GM21576 (cell line): ENCODE measurements around the gene AXIN2.
"Not testable (repeated sequence)": the region's sequence is repeated elsewhere in the genome, so short reads cannot be mapped to it uniquely, and the experiment has no call there.

Source experiments
- ATAC-seq: cut with Tn5 transposase; IDR thresholded peaks from one replicate; pipeline ENCODE4 v1.9.1; 2021; ENCODE audit warnings: mild to moderate bottlenecking, moderate library complexity; ENCODE audit not compliant: unreplicated experiment

The AXIN2 gene

GRCh38 chr17:65538675-65539529 lies 22.5 kb downstream of the AXIN2 start:
- ATAC-seq, result no peak

DNA sequence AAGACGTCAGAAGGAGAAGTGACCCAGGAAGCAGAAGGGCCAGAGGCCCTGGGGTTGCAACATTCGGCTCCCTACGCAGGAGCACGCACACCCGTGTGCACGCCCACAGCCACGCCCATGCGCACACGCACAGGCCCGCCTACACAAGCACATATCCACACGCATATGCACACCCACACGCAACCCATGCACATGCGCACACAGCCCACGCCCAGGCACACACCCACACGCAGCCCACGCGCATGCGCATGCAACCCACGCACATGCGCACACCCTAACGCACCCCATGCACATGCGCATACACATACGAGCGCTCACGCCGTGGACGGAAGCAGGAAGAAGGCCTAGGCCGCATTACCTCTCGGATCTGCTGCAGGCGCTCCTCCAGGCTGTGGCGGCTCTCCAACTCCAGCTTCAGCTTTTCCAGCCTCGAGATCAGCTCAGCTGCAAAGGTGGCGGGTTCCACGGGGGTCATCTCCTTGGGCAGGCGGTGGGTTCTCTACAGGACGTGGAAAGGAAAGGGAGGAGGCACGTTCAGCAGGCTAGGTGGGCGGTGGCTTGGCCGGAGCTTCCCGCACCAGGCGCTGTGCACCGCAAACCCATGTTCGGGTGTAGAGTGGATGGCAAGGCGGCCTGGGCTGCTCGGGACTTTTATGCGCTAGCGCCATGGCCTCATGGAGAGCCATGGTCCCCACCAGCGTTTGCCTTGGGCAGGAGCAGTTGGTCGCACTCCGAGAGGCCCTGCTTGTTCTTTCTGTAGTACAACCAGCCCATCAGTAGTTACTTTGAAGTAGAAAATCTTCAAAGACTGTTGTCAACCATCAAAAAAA lies 23.4 kb downstream of the AXIN2 start:
- no peak for ATAC-seq

- ATAC-seq, result no peak
These were observed 24.1 kb downstream of the AXIN2 start for GRCh38 chr17:65537343-65537844.

- no peak for ATAC-seq
These were observed 24.7 kb downstream of the AXIN2 start for GRCh38 chr17:65536573-65537342.

DNA sequence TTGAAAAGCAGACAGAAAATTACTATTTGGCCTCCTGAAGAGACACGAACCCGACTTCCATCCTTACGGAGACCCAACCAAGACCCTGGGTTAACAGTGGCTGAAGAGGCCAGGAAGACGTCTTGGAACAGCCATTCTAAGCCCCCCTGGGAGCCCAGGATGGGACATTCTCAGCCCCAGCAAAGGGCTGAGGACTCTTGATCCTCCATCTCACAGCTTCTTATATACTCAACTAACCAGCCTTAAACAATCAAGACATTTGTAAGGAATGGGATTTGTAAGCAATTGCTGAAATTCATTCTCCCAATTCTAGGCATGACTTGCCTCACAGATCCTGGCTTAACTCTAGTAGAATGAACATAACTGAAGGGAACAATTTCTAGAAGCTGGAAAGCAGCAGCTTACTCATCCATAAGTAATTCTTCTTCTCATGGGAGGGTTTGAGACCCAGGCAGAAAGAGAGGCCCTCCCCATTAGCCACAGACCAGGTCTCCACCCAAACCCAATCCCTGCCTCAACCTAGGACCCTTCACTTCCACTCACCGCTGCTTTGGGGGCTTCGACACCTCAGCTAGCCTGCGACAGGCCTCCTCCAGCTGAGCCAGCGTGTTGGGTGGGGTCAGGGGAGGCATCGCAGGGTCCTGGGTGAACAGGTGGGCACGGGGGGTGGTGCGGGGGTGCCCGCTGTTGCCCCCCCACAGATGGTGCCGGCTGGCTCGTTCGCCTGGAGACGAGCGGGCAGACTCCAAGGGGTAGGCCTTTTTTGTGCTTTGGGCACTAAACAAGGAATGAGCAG lies 25.5 kb downstream of the AXIN2 start:
- ATAC-seq, result no peak

- ATAC-seq, result no peak
These were observed 27.5 kb downstream of the AXIN2 start for GRCh38 chr17:65533852-65534457.

GRCh38 chr17:65533056-65533745 lies 28.2 kb downstream of the AXIN2 start:
- no peak for ATAC-seq

DNA sequence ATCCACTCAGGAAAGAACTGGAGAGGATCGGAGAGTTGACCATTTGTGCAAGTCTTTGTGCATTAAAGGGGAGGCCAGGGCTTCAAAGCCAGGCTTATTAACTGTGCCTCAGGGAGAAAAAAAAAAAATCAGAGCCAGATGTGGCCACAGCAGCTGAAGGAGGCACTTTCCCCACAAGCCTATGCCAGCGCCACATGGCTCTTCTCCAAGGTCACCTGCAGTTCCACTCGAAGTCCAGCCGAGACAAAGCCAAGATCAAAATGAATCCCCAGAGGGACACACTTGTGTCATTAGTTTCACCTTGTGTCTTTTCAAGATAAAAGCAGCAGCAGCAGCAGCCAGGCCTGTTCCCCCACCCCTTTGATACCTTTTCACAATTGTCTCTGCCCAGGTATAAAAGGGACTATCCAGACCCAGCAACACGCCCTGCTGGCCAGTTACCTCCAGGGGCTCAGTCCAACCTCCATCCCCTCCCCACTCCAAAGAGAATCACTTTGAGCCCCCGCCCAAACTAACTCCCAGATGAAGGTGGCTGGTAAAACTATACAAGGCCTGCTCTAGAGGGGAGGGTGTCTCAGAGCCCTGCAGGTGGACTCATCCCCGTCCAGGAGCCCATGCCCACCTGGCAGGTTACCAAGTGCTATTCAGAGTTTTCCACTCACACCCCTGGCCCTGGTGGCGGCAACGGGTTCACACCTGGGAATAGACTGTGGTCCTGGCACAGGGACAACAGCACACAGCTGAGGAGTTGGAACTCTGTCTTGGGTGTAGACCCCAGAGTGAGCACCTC lies 29.2 kb downstream of the AXIN2 start:
- ATAC-seq, result no peak

DNA sequence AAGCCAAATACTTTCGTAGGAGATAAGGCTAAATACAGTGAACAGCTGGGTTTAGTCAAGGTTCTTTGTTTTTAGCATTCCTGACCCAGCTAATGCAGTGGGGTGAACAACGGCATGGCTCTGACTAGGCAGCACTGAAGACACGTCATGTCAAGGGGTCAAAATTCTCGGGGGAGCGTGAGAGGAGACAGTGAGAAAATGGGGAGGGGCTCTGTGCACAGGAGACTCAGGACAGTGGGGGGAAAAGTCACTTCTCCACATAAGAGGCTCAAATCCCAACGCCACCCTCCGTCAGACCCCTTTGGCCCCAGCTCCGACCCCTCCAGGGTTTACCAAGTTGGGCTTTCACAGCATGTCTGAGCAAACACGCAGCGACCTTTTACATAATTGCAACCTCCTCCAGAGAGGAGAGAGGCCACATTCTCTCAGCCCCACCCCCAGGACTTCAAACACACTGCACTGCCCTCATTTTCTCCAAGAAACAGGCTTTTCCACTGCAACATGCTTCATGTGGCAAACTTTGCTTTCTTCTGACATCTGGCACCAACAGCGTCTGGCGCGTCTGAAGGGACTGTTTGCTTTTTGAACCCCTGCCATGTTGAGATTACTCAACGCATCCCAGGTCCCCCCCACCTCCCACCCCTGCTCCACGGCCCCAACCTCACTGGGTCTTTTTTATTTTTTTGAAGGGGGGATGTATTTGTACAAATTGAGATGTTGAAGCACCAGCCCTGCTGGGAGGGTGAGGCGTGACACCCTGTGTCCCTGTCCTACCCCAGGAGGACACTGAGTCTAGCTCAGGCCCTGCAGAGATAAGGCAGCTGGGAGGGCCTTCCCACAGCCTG lies 30.0 kb downstream of the AXIN2 start:
- no peak for ATAC-seq

DNA sequence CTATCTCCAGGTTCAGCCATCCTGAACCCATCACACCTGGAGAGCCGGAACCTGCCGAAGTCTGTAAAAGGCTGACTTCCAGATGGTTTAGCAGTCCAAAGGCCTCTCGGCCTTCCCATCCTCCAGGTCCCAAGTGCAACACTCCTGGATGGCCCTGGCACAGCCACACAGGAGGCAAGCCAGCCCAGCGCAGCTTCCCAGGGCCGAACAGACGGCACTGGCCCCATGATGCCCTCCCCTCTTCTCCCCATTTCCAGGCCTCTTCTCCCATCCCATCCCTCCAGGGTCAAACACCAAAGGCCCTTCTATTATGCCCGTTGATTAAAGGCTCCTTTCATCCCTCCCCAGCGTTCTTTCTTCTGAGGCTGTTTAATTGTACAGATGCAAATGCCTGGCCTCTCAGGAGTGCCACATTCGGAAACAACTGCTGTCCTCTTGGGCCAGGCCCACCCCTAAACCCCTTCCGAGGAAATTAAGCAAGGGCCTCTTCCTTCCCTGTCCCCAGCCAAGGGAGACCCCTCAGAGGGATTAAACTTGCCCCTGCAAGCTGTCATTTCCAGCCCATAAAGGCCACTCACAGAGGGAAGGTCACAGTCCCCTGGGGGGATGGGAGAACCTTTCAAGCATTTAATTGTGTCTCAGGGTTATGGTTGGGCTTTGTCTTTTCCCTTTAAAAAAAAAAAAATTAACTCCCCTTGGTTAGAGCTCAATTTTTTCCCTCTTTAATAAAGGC lies 30.8 kb downstream of the AXIN2 start:
- ATAC-seq, result no peak

DNA sequence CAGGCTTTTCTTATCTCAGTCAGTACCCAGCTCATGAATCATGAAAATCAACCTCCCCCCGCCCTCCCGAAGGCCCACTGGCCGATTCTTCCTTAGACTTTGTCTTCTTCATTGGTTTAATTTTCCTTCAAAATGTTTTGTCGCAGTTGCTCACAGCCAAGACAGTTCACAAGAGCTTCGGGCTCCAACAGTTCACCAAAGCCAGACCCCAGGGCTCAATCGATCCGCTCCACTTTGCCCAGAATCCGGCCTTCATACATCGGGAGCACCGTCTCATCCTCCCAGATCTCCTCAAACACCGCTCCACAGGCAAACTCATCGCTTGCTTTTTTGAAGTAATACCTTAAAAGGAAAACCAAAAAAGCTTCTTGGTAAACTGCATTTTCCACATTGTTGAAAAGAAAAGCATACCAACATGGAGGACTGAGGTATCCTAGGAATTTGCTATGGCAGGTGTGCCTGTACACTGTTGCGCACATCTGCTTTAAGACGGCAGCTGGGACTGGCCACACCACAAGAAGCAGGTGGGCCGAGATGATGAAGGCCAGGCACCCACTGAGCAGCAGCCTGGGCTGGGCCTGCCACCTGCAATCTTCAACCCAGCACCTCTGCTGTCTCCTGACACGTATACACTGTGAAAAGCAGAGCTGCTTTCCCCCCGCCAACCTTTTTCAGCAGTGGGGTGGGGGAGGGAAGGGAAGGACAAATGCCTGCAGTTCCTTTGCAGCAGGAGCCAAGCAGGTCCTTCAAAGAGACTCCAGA lies 31.5 kb downstream of the AXIN2 start:
- ATAC-seq, result no peak

GRCh38 chr17:65529040-65529633 lies 32.3 kb downstream of the AXIN2 start:
- no peak for ATAC-seq

DNA sequence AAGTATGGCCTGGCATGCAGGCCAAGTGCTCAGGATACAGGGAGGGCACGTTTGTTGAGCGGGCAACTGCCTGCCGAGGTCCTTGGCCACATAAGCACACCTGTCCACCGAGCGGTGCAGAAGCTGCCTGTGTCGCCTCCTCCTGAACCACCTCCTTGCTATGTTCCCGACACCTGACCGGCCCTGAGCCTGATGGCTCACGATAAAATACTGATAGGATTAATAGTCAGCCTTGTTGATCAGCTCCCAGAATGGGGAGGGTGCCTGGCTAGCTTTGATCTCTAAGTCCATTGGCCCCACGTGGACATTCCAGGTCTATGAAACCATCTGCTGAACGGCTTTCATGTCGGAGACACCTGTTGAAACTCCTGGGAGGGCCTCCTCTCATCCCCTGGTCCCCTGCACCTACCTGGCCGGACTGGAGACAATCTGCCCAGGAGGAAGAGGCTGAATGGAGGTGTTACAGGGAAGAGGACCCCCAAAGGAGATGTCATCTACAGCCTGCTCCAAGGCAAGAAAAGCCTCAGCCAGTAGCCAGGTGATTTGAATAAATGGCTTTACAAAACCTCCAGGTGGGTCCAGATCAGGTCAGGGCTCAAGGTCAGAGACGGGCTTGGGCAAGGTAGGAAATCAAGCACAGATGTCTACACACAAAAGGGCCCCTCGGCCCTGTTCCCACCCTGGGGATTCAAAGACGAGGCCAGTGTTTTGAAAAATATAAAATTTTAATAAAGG lies 33.4 kb downstream of the AXIN2 start:
- ATAC-seq, result no peak

DNA sequence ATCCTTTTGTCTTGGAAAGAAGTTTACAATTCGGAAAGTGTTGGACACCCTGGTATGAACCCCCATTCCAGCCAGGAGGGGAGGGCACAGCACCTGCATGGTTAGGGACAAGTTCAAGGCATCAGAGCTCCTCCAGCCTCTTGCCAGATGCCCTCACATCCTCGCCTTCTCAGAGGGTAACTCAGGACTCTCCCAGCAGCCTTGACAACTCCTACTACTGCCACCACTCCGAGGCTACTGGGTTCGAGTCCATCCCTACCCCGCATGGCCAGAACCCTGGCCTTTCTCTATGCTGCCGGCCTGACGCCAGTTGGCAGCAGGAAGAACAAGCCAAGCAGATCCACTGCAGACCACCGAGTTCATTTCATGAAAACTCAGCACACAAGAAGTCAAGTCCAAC lies 34.1 kb downstream of the AXIN2 start:
- no peak for ATAC-seq

DNA sequence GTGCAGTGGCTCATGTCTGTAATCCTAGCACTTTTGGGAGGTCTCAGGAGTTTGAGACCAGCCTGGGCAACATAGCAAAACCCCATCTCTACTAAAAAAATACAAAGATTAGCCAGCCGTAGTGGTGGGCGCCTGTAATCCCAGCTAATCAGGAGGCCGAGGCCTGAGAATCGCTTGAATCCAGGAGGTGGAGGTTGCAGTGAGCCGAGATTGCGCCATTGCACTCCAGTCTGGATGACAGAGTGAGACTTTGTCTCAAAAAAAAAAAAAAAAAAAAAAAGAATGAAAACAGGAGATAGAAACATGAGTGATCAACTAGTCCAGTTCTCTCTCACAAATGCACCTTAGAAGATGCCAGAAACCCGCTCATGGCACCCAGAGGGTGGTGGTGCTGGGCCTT lies 34.6 kb downstream of the AXIN2 start:
- not testable (repeated sequence) for ATAC-seq
